Iris pigment epithelial cell (primary cell): ENCODE measurements around the gene SMARCA4.

Experiments used
- DNase-seq: peaks from one replicate; pipeline ENCODE4 v3.0.0-alpha.2; 2011; ENCODE audit warnings: low read depth

Gene SMARCA4

GRCh38 chr19:11010041-11010440, 49.2 kb downstream of the SMARCA4 start:
- DNase-seq = no peak

- no peak for DNase-seq
Observed at GRCh38 chr19:11012507-11012906, 51.7 kb downstream of the SMARCA4 start.

- no peak for DNase-seq
Observed at GRCh38 chr19:11013771-11014170, 52.9 kb downstream of the SMARCA4 start.

GRCh38 chr19:11014403-11014911, 53.6 kb downstream of the SMARCA4 start:
- no peak for DNase-seq

GRCh38 chr19:11016631-11017030, 55.8 kb downstream of the SMARCA4 start:
- DNase-seq = no peak

- DNase-seq = no peak
Observed at GRCh38 chr19:11017275-11018035, 56.6 kb downstream of the SMARCA4 start.

- DNase-seq = no peak
Observed at GRCh38 chr19:11018179-11018578, 57.3 kb downstream of the SMARCA4 start.

GRCh38 chr19:11018763-11019162, 57.9 kb downstream of the SMARCA4 start:
- no peak for DNase-seq

GRCh38 chr19:11019262-11019661, 58.4 kb downstream of the SMARCA4 start:
- DNase-seq = no peak

GRCh38 chr19:11019824-11020223, 59.0 kb downstream of the SMARCA4 start:
- no peak for DNase-seq

GRCh38 chr19:11020423-11020822, 59.6 kb downstream of the SMARCA4 start:
- DNase-seq = no peak

GRCh38 chr19:11020982-11021759, 60.3 kb downstream of the SMARCA4 start:
- no peak for DNase-seq

- DNase-seq = no peak
Observed at GRCh38 chr19:11021760-11022144, 60.9 kb downstream of the SMARCA4 start.

GRCh38 chr19:11023016-11023415, 62.2 kb downstream of the SMARCA4 start:
- no peak for DNase-seq

- DNase-seq = no peak
Observed at GRCh38 chr19:11023710-11024109, 62.9 kb downstream of the SMARCA4 start.

GRCh38 chr19:11024259-11024658, 63.4 kb downstream of the SMARCA4 start:
- DNase-seq = no peak

- no peak for DNase-seq
Observed at GRCh38 chr19:11025006-11025405, 64.2 kb downstream of the SMARCA4 start.

- DNase-seq = no peak
Observed at GRCh38 chr19:11025445-11025844, 64.6 kb downstream of the SMARCA4 start.

GRCh38 chr19:11025997-11026396, 65.2 kb downstream of the SMARCA4 start:
- no peak for DNase-seq

GRCh38 chr19:11027381-11027780, 66.6 kb downstream of the SMARCA4 start:
- DNase-seq = no peak

GRCh38 chr19:11028146-11028545, 67.3 kb downstream of the SMARCA4 start:
- DNase-seq = no peak

GRCh38 chr19:11031421-11032070, 70.7 kb downstream of the SMARCA4 start:
- no peak for DNase-seq

GRCh38 chr19:11033251-11033650, 72.4 kb downstream of the SMARCA4 start:
- no peak for DNase-seq
